Measurements from ENCODE around the gene DYSF.

DYSF gene

DNA sequence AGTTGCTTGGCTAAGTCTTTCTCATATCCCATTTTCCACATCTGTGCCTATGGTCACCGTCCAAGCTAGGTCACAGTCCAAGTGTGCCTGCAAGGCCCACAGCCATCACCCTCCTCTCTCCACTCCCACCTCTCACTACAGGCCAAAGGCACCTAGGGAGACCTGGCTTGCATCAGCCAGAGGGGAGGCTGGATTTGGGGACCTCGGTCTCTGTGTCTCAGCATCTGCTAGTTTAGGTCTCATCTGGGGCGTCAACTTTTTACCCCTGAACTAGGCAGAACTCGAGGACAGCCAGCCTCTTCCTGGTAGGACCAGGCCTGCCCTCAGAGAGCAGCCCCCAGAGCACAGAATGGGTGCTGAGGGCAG lies 217.1 kb downstream of the DYSF start:
- Histone ChIP-seq H4K20me1 (ENCODE audit: insufficient read depth, low read length, poor library complexity, severe bottlenecking) (no peaks in the 10 kb centered on the region), H3K4me1 (ENCODE audit: insufficient read depth, low read length, poor library complexity, severe bottlenecking) (no peaks in the 10 kb centered on the region), H3K9ac (ENCODE audit: low read depth, low read length, poor library complexity, severe bottlenecking) (no peak overlapping the region), H3K4me2 (ENCODE audit: low read depth, low read length, poor library complexity, severe bottlenecking) (no peak overlapping the region), H3K36me3 (ENCODE audit: insufficient read depth, low read length) (no peaks in the 10 kb centered on the region), H2AFZ (ENCODE audit: low read length) (no peak overlapping the region), H3F3A (ENCODE audit: low read depth) (no peaks in the 10 kb centered on the region), H3K79me2 (ENCODE audit: insufficient read depth, low read length) (no peaks in the 10 kb centered on the region), H3K27me3 (ENCODE audit: insufficient read depth, low read length, poor library complexity, severe bottlenecking) (no peaks in the 10 kb centered on the region), H3K9me2 (replicated peaks; ENCODE audit: low read depth, low read length) (no peaks in the 10 kb centered on the region), H3K4me3 (ENCODE audit: low read length, poor library complexity, severe bottlenecking) (no peak overlapping the region), H3K9me3 (ENCODE audit: insufficient read depth, low read depth, low read length) (no peaks in the 10 kb centered on the region)
- TF ChIP-seq, protein P1, sequence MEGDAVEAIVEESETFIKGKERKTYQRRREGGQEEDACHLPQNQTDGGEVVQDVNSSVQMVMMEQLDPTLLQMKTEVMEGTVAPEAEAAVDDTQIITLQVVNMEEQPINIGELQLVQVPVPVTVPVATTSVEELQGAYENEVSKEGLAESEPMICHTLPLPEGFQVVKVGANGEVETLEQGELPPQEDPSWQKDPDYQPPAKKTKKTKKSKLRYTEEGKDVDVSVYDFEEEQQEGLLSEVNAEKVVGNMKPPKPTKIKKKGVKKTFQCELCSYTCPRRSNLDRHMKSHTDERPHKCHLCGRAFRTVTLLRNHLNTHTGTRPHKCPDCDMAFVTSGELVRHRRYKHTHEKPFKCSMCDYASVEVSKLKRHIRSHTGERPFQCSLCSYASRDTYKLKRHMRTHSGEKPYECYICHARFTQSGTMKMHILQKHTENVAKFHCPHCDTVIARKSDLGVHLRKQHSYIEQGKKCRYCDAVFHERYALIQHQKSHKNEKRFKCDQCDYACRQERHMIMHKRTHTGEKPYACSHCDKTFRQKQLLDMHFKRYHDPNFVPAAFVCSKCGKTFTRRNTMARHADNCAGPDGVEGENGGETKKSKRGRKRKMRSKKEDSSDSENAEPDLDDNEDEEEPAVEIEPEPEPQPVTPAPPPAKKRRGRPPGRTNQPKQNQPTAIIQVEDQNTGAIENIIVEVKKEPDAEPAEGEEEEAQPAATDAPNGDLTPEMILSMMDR (conservative IDR thresholded peaks at IDR 0.05; ENCODE audit: low read length) = no peak
- TF ChIP-seq EZH2phosphoT487 (IDR thresholded peaks at IDR 0.05; ENCODE audit: borderline replicate concordance) = no peak

DNA sequence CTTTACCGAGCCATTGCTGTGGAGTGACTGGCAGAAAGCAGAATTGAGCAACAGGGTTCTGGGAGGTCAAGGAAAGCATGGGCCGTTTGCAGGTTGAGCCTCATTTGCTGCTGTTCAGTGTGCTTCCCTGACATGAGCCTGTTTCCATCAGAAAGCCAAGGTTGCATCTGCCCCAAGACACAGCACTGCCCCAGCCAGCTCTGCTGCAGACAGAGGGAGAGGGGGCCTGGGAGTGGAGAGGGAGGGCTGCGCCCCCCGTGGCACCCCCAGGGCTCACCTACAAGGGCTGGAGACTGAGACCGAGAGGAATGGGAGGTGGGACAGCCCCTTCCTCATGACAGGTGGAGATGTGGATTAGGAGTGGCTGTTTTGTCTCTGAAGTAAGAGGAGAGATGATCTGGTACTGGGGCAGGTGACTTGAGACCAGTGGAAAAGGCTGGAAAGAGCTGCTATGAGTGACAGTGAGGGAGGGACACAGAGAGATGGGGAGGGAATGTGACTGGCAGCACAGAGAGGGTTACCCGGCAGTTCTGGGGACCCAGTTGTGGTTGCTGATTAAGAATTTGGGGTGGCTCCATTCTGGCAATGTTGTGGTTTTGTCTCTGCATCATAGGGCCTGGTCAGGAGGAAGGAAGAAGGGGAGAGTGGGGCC lies 218.0 kb downstream of the DYSF start:
- Histone ChIP-seq H3K4me2 (ENCODE audit: low read depth, low read length, poor library complexity, severe bottlenecking) (no peak overlapping the region), H4K20me1 (ENCODE audit: insufficient read depth, low read length, poor library complexity, severe bottlenecking) (no peaks in the 10 kb centered on the region), H3K27me3 (ENCODE audit: insufficient read depth, low read length, poor library complexity, severe bottlenecking) (no peaks in the 10 kb centered on the region), H3F3A (ENCODE audit: low read depth) (no peaks in the 10 kb centered on the region), H3K4me3 (ENCODE audit: low read length, poor library complexity, severe bottlenecking) (no peak overlapping the region), H3K36me3 (ENCODE audit: insufficient read depth, low read length) (no peaks in the 10 kb centered on the region), H3K4me1 (ENCODE audit: insufficient read depth, low read length, poor library complexity, severe bottlenecking) (no peaks in the 10 kb centered on the region), H2AFZ (ENCODE audit: low read length) (no peak overlapping the region), H3K79me2 (ENCODE audit: insufficient read depth, low read length) (no peaks in the 10 kb centered on the region), H3K9me2 (replicated peaks; ENCODE audit: low read depth, low read length) (no peaks in the 10 kb centered on the region), H3K9ac (ENCODE audit: low read depth, low read length, poor library complexity, severe bottlenecking) (no peak overlapping the region), H3K9me3 (ENCODE audit: insufficient read depth, low read depth, low read length) (no peaks in the 10 kb centered on the region)
- TF ChIP-seq, protein P1 (conservative IDR thresholded peaks at IDR 0.05; ENCODE audit: low read length) = no peak
- TF ChIP-seq EZH2phosphoT487 (IDR thresholded peaks at IDR 0.05; ENCODE audit: borderline replicate concordance) = no peak

DNA sequence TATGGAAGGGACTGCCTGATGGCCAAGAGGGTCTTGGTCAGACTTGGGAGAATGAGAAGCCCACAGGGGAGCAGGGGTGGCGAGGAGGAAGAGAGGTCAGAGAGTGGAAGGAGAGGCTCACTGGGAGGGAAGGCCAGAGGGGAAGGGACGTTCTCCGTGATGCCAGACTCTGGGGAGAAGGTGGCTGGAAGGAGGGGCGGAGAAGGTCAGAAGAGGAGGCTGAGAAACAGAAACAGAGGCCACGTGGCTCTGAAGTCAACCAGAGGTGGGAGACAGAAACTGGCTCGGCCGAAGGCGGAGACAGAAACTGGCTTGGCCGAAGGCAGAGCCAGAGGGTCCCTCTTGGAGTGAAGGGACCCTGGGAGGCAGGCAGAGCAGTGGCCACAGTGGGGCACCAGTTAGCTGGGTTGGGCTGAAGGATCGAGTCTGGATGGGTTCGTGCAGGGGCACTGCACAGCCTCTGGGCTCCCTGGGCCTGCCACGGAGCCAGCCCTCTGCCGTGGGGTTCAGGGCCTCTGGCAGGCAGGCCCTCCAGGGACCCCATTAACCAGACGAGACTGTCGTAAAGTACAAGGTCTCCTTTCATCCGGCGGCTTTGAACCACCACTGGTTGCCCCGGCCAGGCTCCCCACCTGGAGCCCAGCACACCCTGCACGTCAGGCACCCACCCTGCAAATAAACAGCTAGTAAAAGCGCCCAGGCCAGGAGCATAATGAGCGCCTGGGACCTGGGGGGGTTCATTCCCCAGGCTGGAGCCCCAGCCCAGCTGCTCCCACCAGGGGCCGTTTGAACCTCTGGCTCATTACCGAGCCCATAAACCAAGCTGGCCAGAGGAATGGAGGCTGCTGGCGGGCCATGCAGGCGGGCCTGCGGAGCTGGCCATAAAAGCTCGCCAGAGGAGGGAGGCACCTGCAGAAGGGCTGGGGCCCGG lies 218.8 kb downstream of the DYSF start:
- H3K9me2 ChIP-seq (replicated peaks; ENCODE audit: low read depth, low read length) = no peaks in the 10 kb centered on the region
- H3K4me3 ChIP-seq (ENCODE audit: low read length, poor library complexity, severe bottlenecking) = no peak overlapping the region
- H3K4me1 ChIP-seq (ENCODE audit: insufficient read depth, low read length, poor library complexity, severe bottlenecking) = no peaks in the 10 kb centered on the region
- TF ChIP-seq, protein P1 (conservative IDR thresholded peaks at IDR 0.05; ENCODE audit: low read length) = no peak
- TF ChIP-seq EZH2phosphoT487 (IDR thresholded peaks at IDR 0.05; ENCODE audit: borderline replicate concordance) = no peak
- no peak overlapping the region for H3K9ac ChIP-seq (ENCODE audit: low read depth, low read length, poor library complexity, severe bottlenecking)
- no peak overlapping the region for H2AFZ ChIP-seq (ENCODE audit: low read length)
- H3K9me3 ChIP-seq (ENCODE audit: insufficient read depth, low read depth, low read length) = no peaks in the 10 kb centered on the region
- no peaks in the 10 kb centered on the region for H3F3A ChIP-seq (ENCODE audit: low read depth)
- no peaks in the 10 kb centered on the region for H3K79me2 ChIP-seq (ENCODE audit: insufficient read depth, low read length)
- no peaks in the 10 kb centered on the region for H3K27me3 ChIP-seq (ENCODE audit: insufficient read depth, low read length, poor library complexity, severe bottlenecking)
- H3K4me2 ChIP-seq (ENCODE audit: low read depth, low read length, poor library complexity, severe bottlenecking) = no peak overlapping the region
- no peaks in the 10 kb centered on the region for H3K36me3 ChIP-seq (ENCODE audit: insufficient read depth, low read length)
- no peaks in the 10 kb centered on the region for H4K20me1 ChIP-seq (ENCODE audit: insufficient read depth, low read length, poor library complexity, severe bottlenecking)
